ENCODE results near the gene EOLA1.
"Not testable (repeated sequence)": the region's sequence is repeated elsewhere in the genome, so short reads cannot be mapped to it uniquely, and the experiment has no call there.

EOLA1 gene

GRCh38 chrX:149515954-149516602 lies 24.7 kb upstream of the EOLA1 start:
- TF ChIP-seq CTCF (IDR thresholded peaks at IDR 0.05; ENCODE audit: low read length, missing control alignments), result no peak
- DNase-seq (ENCODE audit: low read depth), result no peak
- H3K4me3 ChIP-seq (replicated peaks; ENCODE audit: low read depth, low read length), result no peak overlapping the region

GRCh38 chrX:149516604-149517003 lies 24.2 kb upstream of the EOLA1 start:
- no peak for TF ChIP-seq CTCF (IDR thresholded peaks at IDR 0.05; ENCODE audit: low read length, missing control alignments)
- DNase-seq (ENCODE audit: low read depth), result no peak
- no peak overlapping the region for H3K4me3 ChIP-seq (replicated peaks; ENCODE audit: low read depth, low read length)

- H3K4me3 ChIP-seq (replicated peaks; ENCODE audit: low read depth, low read length), result no peak overlapping the region
- no peak for DNase-seq (ENCODE audit: low read depth)
- no peak for TF ChIP-seq CTCF (IDR thresholded peaks at IDR 0.05; ENCODE audit: low read length, missing control alignments)
Measured at GRCh38 chrX:149517308-149517707, 23.5 kb upstream of the EOLA1 start.

GRCh38 chrX:149518236-149518635 lies 22.6 kb upstream of the EOLA1 start:
- no peak for TF ChIP-seq CTCF (IDR thresholded peaks at IDR 0.05; ENCODE audit: low read length, missing control alignments)
- no peak overlapping the region for H3K4me3 ChIP-seq (replicated peaks; ENCODE audit: low read depth, low read length)
- no peak for DNase-seq (ENCODE audit: low read depth)

- DNase-seq (ENCODE audit: low read depth), result peak; percentile 46
- not testable (repeated sequence) for H3K4me3 ChIP-seq (replicated peaks; ENCODE audit: low read depth, low read length)
Measured at GRCh38 chrX:149520636-149521277, 20.1 kb upstream of the EOLA1 start.

- no peak for DNase-seq (ENCODE audit: low read depth)
- no peak for TF ChIP-seq CTCF (IDR thresholded peaks at IDR 0.05; ENCODE audit: low read length, missing control alignments)
- no peak overlapping the region for H3K4me3 ChIP-seq (replicated peaks; ENCODE audit: low read depth, low read length)
Measured at GRCh38 chrX:149521438-149521837, 19.4 kb upstream of the EOLA1 start.

- no peak for DNase-seq (ENCODE audit: low read depth)
- no peak overlapping the region for H3K4me3 ChIP-seq (replicated peaks; ENCODE audit: low read depth, low read length)
- TF ChIP-seq CTCF (IDR thresholded peaks at IDR 0.05; ENCODE audit: low read length, missing control alignments), result no peak
Measured at GRCh38 chrX:149522916-149523315, 17.9 kb upstream of the EOLA1 start.

GRCh38 chrX:149525389-149525788 lies 15.4 kb upstream of the EOLA1 start:
- peak; percentile 76 for DNase-seq (ENCODE audit: low read depth)
- H3K4me3 ChIP-seq (replicated peaks; ENCODE audit: low read depth, low read length), result not testable (repeated sequence)

- H3K4me3 ChIP-seq (replicated peaks; ENCODE audit: low read depth, low read length); DNase-seq (ENCODE audit: low read depth): not testable (repeated sequence)
Measured at GRCh38 chrX:149525903-149526302, 14.9 kb upstream of the EOLA1 start.

- not testable (repeated sequence) for H3K4me3 ChIP-seq (replicated peaks; ENCODE audit: low read depth, low read length); DNase-seq (ENCODE audit: low read depth)
Measured at GRCh38 chrX:149526318-149527033, 14.3 kb upstream of the EOLA1 start.
